NOMO-1 (cell line): ENCODE measurements around the gene LPCAT2.

Source experiments
- DNase-seq, 2 experiments: peaks; one replicate each; lab custom pipeline; 2025; ENCODE audit not compliant: unreplicated experiment in 2 of 2; lab: John Stamatoyannopoulos, UW

Gene LPCAT2

GRCh38 chr16:55508941-55509931 is at the start of gene LPCAT2:
TSS of gene LPCAT2 (plus strand) at chr16:55509072. CDS start at chr16:55509182, 110 bp downstream.
- DNase-seq, result peak; percentile 70 to 87

- DNase-seq, result no peak
Measured at GRCh38 chr16:55462241-55462640, 46.6 kb upstream of the LPCAT2 start.

- DNase-seq, result no peak
Measured at GRCh38 chr16:55464375-55464774, 44.5 kb upstream of the LPCAT2 start.

- DNase-seq, result peak; percentile 73
Measured at GRCh38 chr16:55465077-55465896, 43.6 kb upstream of the LPCAT2 start.

- no peak for DNase-seq
Measured at GRCh38 chr16:55466209-55466608, 42.7 kb upstream of the LPCAT2 start.

- DNase-seq, result no peak
Measured at GRCh38 chr16:55467898-55468297, 41.0 kb upstream of the LPCAT2 start.

GRCh38 chr16:55468352-55468990 is 40.4 kb upstream of the LPCAT2 start:
- DNase-seq, result no peak

- no peak for DNase-seq
Measured at GRCh38 chr16:55469821-55470532, 38.9 kb upstream of the LPCAT2 start.

- DNase-seq, result no peak
Measured at GRCh38 chr16:55470533-55471371, 38.1 kb upstream of the LPCAT2 start.

- peak in 1 of 2 experiments; percentile 6 for DNase-seq
Measured at GRCh38 chr16:55471448-55472097, 37.3 kb upstream of the LPCAT2 start.

GRCh38 chr16:55473587-55473986 is 35.3 kb upstream of the LPCAT2 start:
- DNase-seq, result no peak

- DNase-seq, result no peak
Measured at GRCh38 chr16:55474821-55475220, 34.1 kb upstream of the LPCAT2 start.

- DNase-seq, result no peak
Measured at GRCh38 chr16:55475919-55476318, 33.0 kb upstream of the LPCAT2 start.

GRCh38 chr16:55476625-55477533 is 32.0 kb upstream of the LPCAT2 start:
- no peak for DNase-seq

GRCh38 chr16:55477736-55478135 is 31.1 kb upstream of the LPCAT2 start:
- no peak for DNase-seq

GRCh38 chr16:55478827-55479429 is 29.9 kb upstream of the LPCAT2 start, which contains the start of gene MMP2:
TSS of gene MMP2 (plus strand) at chr16:55479198. CDS start at chr16:55479480, 282 bp downstream.
- no peak for DNase-seq

GRCh38 chr16:55479430-55480140 is 29.3 kb upstream of the LPCAT2 start:
- DNase-seq, result no peak
